GM15510 (cell line): ENCODE data around the gene NNT.

Experiments
- POLR2A ChIP-seq: IDR thresholded peaks from 3 replicates; pipeline ENCODE4 v1.6.1; 2011; ENCODE audit warnings: borderline replicate concordance; ENCODE audit not compliant: insufficient read length; ENCODE audit errors: extremely low read depth

Gene NNT

GRCh38 chr5:43572357-43572756 lies 30.6 kb upstream of the NNT start:
- no peak for TF ChIP-seq POLR2A

DNA sequence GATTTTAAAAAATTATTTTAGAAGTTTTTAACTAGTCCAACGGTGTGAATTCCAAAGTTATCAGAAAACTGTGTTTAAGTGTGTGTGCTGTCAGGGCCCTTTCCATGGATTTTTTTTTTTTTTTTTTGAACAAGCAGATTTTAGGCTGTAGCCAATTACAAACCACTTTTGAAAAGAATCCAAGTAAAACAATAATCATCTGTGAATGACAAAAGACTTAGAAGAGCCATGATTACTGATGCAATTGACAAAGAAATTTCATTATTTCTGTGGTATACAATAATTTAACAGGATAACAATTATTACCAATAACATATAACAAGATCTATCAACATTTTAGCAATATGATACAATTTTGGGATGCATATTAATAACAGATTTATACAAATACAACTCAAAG lies 29.9 kb upstream of the NNT start:
- no peak for TF ChIP-seq POLR2A

- no peak for TF ChIP-seq POLR2A
Measured at GRCh38 chr5:43581398-43581797, 21.6 kb upstream of the NNT start.

GRCh38 chr5:43582082-43583005 lies 20.6 kb upstream of the NNT start:
- no peak for TF ChIP-seq POLR2A

DNA sequence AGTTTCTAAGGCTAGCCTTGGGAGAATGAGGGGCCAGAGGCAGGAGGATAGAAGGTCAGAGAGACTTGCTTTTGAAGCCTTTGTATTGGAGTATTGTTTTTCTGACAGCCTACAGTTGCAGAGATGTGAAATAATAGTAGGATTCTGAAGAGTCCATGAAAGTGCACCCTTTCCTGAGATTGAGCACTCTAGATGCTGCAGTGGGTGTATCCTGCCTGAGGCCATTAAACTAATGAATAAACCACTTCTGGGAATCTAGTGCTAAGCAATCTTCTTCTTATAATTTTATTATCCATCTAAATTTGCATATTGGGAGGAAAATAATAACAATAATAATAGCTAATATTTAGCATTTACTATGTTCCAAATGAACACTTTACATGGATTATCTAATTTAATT lies 19.3 kb upstream of the NNT start:
- TF ChIP-seq POLR2A = no peak

DNA sequence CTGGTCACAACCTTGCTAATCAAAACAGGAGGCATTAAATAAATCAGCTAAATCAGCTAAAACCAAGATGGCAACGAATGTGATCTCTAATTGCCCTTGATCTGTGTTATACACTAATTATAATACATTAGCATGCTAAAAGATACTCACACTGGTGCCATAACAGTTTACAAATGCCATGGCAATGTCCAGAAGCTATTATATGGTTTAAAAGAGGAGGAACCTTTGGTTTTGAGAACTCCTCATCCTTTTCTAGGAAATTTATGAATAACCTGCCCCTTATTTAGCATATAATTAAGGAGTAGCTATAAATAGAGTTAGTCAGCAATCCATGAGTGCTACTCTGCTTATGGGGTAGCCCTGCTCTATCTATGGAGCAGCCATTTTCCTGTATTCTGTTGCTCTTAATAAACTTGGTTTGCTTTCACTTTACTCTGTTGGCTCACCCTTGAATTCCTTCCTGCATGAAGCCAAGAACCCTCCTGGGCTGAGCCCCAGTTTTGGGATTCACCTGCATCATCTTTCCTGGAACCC lies 18.7 kb upstream of the NNT start:
- no peak for TF ChIP-seq POLR2A

- no peak for TF ChIP-seq POLR2A
Measured at GRCh38 chr5:43588842-43589241, 14.1 kb upstream of the NNT start.

DNA sequence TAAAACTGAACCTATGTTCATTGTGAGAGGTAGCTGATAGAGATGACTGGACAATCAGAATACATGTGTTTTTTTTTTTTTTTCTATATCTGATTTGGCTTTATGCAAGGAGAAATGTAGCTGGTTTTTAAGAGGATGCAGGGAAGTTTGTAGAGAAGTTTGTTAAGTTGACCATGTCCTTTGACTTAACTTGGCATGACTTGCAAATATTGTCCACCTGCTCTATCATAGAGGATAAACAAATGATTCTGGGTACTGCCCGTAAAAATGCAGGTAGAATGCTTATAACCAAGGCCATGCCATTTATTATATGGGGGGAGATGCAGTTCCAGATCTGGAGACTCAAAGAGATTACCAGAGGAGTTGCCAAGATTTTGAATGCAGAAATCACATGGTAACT lies 13.7 kb upstream of the NNT start:
- no peak for TF ChIP-seq POLR2A

- no peak for TF ChIP-seq POLR2A
Measured at GRCh38 chr5:43590700-43591099, 12.3 kb upstream of the NNT start.

DNA sequence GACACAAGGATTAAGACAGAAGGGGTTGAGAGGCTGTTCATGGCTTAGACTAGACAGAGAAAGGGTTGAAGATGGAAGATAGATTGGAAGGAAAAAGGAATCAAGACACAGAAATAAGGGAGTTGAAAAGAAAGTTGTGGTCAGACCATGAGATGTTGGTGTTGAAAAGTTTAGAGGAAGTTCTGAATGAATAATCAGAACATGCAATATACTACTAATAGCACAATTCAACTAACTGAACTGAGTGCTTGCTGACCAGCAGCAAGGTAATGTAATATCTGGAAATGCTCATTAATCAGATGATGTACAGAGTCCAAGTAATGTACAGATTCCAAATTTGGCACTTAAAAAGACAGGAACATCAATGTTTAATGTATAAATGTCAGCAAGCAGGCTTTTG lies 10.6 kb upstream of the NNT start:
- TF ChIP-seq POLR2A = no peak

DNA sequence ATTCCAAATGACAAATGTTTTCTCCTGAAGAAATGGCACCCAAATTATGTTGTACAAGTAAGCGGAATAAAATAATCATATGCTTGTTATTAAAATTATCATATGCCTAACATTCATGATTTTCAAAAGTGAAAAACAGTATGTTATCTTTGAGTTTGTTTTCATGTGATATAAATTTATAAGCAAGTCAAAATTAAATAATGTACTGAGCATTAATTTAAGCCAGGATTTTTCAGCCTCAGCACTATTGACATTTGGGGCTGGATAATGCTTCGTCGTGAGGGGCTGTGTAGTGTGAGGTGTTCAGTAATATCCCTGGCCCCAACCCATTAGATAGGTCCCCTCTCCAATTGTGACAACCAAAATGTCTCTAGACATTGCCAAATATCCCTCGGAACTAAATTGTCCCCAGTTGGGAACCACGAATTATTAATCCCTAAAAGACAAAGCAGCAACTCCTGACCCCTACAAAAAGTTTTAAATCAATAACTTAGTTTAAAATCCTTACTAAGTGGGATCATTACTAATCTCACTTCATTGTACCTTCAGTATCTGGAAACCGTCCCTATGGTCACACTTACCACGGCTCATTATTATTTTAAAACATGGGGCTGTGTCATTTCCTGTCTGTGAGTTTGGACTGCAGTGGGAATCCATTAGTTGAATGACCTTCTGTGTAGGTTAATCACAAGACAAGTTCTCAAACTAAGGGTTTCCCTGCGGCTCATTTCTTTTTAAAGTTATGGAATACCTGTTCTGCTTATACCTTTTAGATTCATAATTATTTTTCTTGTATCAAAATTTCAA lies 1.3 kb upstream of the NNT start:
- no peak for TF ChIP-seq POLR2A

GRCh38 chr5:43603344-43604217 lies 601 bp downstream of the NNT start:
- peak; percentile 63 for TF ChIP-seq POLR2A

GRCh38 chr5:43604699-43605098 lies 1.7 kb downstream of the NNT start:
- no peak for TF ChIP-seq POLR2A

GRCh38 chr5:43606351-43606750 lies 3.4 kb downstream of the NNT start:
- TF ChIP-seq POLR2A = no peak
